ENCODE measurements around the gene AP1G2. TPM values are rescaled to one million over a fixed set of nuclear protein-coding genes. Genes with fewer than 3 reads are reported as not detected.

The AP1G2 gene
- total and polyA plus RNA-seq, 2 of the 13 experiments (the other 11 are each of a cell fraction or from before 2014, with no cell fraction given): 96.9 to 611 TPM

DNA sequence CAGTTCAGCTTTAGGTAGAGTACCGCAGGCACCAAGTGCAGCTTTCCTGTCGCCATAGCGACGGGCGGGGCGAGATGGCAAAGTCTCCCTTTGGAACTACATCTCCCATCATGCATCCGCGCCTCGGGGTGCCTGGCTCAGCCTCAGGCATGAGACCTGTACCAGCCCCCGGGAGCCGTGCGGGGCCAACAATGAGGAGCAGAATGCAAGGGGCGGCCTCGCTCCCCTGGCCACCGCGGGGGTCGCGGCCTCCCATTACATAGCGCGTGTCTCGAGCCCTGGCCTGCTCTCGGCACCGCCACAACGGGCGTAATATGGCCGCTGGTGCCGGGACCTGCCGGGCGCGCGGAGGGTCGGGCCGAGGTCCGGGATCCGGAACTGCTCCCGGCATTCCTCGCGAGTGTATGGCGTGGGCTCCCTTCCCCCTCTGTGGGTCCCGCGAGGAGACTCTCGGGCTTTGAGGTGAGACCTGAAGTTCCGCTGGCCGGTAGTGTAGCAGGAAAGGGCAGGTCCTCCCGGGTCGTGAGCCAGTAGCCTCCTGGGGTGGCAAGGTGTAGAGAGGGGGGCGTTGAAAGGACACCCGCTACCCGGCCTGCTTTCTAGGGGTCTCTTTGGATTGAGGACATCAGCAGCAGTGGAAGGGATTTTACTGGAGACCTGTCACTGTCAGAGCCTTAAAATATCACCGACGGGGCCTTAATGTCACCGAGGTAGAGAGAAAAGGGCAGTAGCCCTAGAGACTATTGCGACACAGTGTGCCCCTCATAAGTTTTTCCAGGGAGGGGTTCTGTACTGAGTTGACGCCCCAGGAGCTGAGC lies 11.5 kb downstream of the AP1G2 start, which contains the start of gene THTPA (continued):
- TF ChIP-seq ZBTB39 (CRISPR knock-in tag; IDR thresholded peaks at IDR 0.05): peak; percentile 97; the same call in 1 of the 2 replicates
- TF ChIP-seq AKAP8 (CRISPR knock-in tag; IDR thresholded peaks at IDR 0.05): peak; percentile 94
- TF ChIP-seq NCOA5 (CRISPR knock-in tag; IDR thresholded peaks at IDR 0.05): peak; percentile 87; the same call in 1 of the 2 replicates
- peak; percentile 95; the same call in 1 of the 2 replicates for TF ChIP-seq ZBTB38 (CRISPR knock-in tag; IDR thresholded peaks at IDR 0.05)
- TF ChIP-seq, protein P1, sequence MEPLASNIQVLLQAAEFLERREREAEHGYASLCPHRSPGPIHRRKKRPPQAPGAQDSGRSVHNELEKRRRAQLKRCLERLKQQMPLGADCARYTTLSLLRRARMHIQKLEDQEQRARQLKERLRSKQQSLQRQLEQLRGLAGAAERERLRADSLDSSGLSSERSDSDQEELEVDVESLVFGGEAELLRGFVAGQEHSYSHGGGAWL (CRISPR knock-in tag; IDR thresholded peaks at IDR 0.05): peak; percentile 99
- TF ChIP-seq SRSF4 (IDR thresholded peaks at IDR 0.05; ENCODE audit: low read depth, low read length, poor library complexity, severe bottlenecking): no peak
- peak; percentile 94 for TF ChIP-seq ZSCAN21 (CRISPR knock-in tag; IDR thresholded peaks at IDR 0.05; ENCODE audit: borderline replicate concordance)
- peak in 1 of 2 experiments; percentile 57; a peak in 1 of 4 replicates for TF ChIP-seq REST (IDR thresholded peaks at IDR 0.05; ENCODE audit: borderline replicate concordance in 1 of 2, low read depth in 1 of 2, low read length in 2 of 2)
- peak; percentile 94; the same call in 1 of the 2 replicates for TF ChIP-seq WIZ (CRISPR knock-in tag; IDR thresholded peaks at IDR 0.05)
- peak; percentile 98 for TF ChIP-seq TOE1 (CRISPR knock-in tag; IDR thresholded peaks at IDR 0.05)
- peak; percentile 99 for TF ChIP-seq MEIS1 (CRISPR knock-in tag; IDR thresholded peaks at IDR 0.05; ENCODE audit: borderline replicate concordance)
- TF ChIP-seq ARNTL (CRISPR knock-in tag; IDR thresholded peaks at IDR 0.05): peak; percentile 93
- peak; percentile 68 for TF ChIP-seq FOSL2 (CRISPR knock-in tag; IDR thresholded peaks at IDR 0.05)
- peak; percentile 97; the same call in 1 of the 2 replicates for TF ChIP-seq MAF1 (CRISPR knock-in tag; IDR thresholded peaks at IDR 0.05; ENCODE audit: borderline replicate concordance)
- TF ChIP-seq, protein P2, sequence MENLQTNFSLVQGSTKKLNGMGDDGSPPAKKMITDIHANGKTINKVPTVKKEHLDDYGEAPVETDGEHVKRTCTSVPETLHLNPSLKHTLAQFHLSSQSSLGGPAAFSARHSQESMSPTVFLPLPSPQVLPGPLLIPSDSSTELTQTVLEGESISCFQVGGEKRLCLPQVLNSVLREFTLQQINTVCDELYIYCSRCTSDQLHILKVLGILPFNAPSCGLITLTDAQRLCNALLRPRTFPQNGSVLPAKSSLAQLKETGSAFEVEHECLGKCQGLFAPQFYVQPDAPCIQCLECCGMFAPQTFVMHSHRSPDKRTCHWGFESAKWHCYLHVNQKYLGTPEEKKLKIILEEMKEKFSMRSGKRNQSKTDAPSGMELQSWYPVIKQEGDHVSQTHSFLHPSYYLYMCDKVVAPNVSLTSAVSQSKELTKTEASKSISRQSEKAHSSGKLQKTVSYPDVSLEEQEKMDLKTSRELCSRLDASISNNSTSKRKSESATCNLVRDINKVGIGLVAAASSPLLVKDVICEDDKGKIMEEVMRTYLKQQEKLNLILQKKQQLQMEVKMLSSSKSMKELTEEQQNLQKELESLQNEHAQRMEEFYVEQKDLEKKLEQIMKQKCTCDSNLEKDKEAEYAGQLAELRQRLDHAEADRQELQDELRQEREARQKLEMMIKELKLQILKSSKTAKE (CRISPR knock-in tag; IDR thresholded peaks at IDR 0.05; ENCODE audit: borderline replicate concordance): peak; percentile 85
- TF ChIP-seq, protein P3, sequence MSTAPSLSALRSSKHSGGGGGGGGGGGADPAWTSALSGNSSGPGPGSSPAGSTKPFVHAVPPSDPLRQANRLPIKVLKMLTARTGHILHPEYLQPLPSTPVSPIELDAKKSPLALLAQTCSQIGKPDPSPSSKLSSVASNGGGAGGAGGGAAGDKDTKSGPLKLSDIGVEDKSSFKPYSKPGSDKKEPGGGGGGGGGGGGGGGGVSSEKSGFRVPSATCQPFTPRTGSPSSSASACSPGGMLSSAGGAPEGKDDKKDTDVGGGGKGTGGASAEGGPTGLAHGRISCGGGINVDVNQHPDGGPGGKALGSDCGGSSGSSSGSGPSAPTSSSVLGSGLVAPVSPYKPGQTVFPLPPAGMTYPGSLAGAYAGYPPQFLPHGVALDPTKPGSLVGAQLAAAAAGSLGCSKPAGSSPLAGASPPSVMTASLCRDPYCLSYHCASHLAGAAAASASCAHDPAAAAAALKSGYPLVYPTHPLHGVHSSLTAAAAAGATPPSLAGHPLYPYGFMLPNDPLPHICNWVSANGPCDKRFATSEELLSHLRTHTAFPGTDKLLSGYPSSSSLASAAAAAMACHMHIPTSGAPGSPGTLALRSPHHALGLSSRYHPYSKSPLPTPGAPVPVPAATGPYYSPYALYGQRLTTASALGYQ (CRISPR knock-in tag; IDR thresholded peaks at IDR 0.05): peak; percentile 93
- TF ChIP-seq ZFAT (CRISPR knock-in tag; conservative IDR thresholded peaks at IDR 0.05): 0 out of 2 replicates have a peak, but pooled peaks have one; percentile 27
